Cardiac muscle cell (in vitro differentiated cells and primary cell): Measurements from ENCODE around the gene CALHM2. TPM values are rescaled to one million over a fixed set of nuclear protein-coding genes. Genes with fewer than 3 reads are reported as not detected.
A peak's percentile ranks its signal among the peaks of the same experiment; 100 is the strongest.

Experiments used
- DNase-seq, 2 donors: peaks; one replicate each; pipeline versions ENCODE4 v3.0.0 to v3.0.0-alpha.2; 2010 to 2017; ENCODE audit warnings: low read depth in 1 of 2, low spot score in 1 of 2
- H3K27ac ChIP-seq: fragments of 200-600 bp; sonication (generic); 2 replicates; pipeline ENCODE4 v1.5.1; 2016
- H3K27me3 ChIP-seq: fragments of 200-600 bp; sonication (generic); 2 replicates; pipeline ENCODE4 v1.6.0; 2016; ENCODE audit warnings: control low read depth
- H3K36me3 ChIP-seq: fragments of 200-600 bp; sonication (generic); 2 replicates; pipeline ENCODE4 v1.5.1; 2016; ENCODE audit warnings: control low read depth
- H3K4me1 ChIP-seq: fragments of 200-600 bp; sonication (generic); 2 replicates; pipeline ENCODE4 v1.8.1; 2017; ENCODE audit warnings: low read depth, mild to moderate bottlenecking, mixed run types
- H3K4me3 ChIP-seq: fragments of 200-600 bp; sonication (generic); 2 replicates; pipeline ENCODE4 v1.5.1; 2016; ENCODE audit warnings: mild to moderate bottlenecking
- H3K9me3 ChIP-seq: fragments of 200-600 bp; sonication (generic); 2 replicates; pipeline ENCODE4 v1.5.1; 2017; ENCODE audit warnings: low read depth, mild to moderate bottlenecking, control low read depth
- polyA plus RNA-seq: library from polyadenylated mRNA; unstranded; fragments of >200 nt; fragmentation: Nextera tagmentation; extraction: Ambion mirVana; gene quantifications from 2 replicates; pipeline ENCODE4 v1.2.1, GENCODE V29; 2016
- total RNA-seq: library from RNA; depleted of rRNA; stranded (reverse); fragments of >200 nt; gene quantifications from 2 replicates; pipeline ENCODE4 v1.2.3, GENCODE V29; 2016
- TF ChIP-seq, protein P1 (sequence below): IDR thresholded peaks from 2 replicates; pipeline ENCODE4 v1.5.1; 2012; ENCODE audit warnings: low read depth, mild to moderate bottlenecking, low read length

CALHM2 gene
- total and polyA plus RNA-seq, 2 experiments from 2014 or later: 1.1 to 3.7 TPM

DNA sequence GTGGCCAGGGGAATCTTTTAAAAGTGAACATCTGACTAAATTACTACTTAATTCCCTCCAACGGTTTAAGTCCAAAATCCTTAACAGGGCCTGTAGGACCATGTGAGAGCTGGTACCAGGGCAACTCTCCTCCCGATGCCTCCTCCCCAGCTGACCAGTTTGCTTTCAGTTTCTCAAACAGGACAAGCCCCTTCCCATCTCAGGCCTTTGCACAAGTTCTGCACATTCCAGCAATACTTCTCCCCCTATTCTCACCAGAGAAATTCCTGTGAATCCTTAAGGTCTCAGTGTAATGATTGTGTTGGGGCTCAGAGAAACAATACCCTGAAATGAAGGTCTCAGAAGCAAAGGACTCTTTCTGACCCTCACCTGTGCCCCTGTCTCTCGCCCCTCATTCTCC lies 14.6 kb upstream of the CALHM2 start:
- H3K9me3 ChIP-seq: no peaks in the 10 kb centered on the region
- H3K27me3 ChIP-seq: no peaks in the 10 kb centered on the region
- H3K36me3 ChIP-seq: no peaks in the 10 kb centered on the region
- no peaks in the 10 kb centered on the region for H3K4me1 ChIP-seq
- DNase-seq: peak in 1 of 2 donors; percentile 36
- TF ChIP-seq, protein P1, sequence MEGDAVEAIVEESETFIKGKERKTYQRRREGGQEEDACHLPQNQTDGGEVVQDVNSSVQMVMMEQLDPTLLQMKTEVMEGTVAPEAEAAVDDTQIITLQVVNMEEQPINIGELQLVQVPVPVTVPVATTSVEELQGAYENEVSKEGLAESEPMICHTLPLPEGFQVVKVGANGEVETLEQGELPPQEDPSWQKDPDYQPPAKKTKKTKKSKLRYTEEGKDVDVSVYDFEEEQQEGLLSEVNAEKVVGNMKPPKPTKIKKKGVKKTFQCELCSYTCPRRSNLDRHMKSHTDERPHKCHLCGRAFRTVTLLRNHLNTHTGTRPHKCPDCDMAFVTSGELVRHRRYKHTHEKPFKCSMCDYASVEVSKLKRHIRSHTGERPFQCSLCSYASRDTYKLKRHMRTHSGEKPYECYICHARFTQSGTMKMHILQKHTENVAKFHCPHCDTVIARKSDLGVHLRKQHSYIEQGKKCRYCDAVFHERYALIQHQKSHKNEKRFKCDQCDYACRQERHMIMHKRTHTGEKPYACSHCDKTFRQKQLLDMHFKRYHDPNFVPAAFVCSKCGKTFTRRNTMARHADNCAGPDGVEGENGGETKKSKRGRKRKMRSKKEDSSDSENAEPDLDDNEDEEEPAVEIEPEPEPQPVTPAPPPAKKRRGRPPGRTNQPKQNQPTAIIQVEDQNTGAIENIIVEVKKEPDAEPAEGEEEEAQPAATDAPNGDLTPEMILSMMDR: no peak
- H3K4me3 ChIP-seq: no peak overlapping the region
- H3K27ac ChIP-seq: no peak overlapping the region

DNA sequence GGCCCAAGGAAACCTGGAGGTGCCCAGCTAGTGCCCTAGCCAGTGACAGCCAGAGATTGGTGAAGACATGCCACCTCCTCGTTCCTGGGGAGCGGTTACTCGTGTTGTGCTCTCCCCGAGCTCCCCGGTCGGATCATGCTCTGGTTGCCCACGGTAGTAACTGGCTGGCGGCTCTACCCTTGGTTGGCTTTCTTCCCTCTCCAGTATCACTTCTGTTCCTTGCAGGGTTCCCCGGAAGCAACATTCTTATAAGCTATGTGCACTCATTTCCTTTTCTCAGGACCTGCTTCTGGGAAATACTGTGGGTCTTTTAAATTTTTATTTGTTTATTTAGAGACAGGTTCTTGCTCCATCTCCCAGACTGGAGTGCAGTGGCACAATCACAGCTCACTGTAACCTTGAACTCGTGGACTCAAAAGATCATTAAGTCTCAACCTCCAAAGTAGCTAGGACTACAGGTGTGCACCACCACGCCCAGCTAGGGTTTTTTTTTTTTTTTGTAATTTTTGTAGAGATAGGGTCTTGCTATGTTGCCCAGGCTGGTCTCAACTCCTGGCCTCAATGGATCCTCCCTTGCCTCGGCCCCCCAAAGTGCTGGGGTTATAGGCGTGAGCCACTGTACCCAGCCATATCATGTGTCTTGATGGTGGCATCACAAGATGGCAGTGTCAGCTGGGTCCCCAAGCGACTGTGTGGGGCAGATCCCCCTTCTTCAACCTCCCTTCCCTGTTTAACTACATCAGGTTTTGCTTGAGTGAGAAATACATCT lies 13.4 kb upstream of the CALHM2 start:
- H3K27me3 ChIP-seq: no peaks in the 10 kb centered on the region
- H3K4me3 ChIP-seq: no peak overlapping the region
- H3K9me3 ChIP-seq: no peaks in the 10 kb centered on the region
- TF ChIP-seq, protein P1: no peak
- H3K27ac ChIP-seq: no peak overlapping the region
- no peaks in the 10 kb centered on the region for H3K4me1 ChIP-seq
- DNase-seq: no peak
- no peaks in the 10 kb centered on the region for H3K36me3 ChIP-seq

DNA sequence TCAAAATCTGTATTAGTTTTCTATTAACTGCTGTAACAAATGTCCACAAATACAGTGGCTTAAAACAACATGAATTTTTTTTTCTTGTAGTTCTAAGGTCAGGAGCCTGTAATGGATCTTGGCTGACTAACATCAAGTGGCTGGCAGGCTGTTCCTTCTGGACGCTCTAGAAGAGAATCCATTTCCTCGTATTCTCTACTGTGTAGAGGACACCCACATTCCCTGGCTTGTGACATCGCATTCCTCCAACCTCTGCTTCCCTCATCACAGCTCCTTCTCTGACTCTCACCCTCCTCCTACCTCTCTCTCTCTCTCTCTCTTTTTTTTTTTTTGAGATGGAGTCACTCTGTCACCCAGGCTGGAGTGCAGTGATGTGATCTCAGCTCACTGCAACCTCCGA lies 11.3 kb upstream of the CALHM2 start:
- TF ChIP-seq, protein P1: no peak
- peak in 1 of 2 donors; percentile 19 for DNase-seq
- Histone ChIP-seq H3K36me3 (no peaks in the 10 kb centered on the region), H3K4me1 (no peaks in the 10 kb centered on the region), H3K27ac (no peak overlapping the region), H3K9me3 (no peaks in the 10 kb centered on the region), H3K4me3 (no peak overlapping the region), H3K27me3 (no peaks in the 10 kb centered on the region)

GRCh38 chr10:103459615-103460014 lies 7.4 kb upstream of the CALHM2 start:
- H3K4me3 ChIP-seq: no peak overlapping the region
- H3K27ac ChIP-seq: no peak overlapping the region
- TF ChIP-seq, protein P1: no peak
- H3K4me1 ChIP-seq: no peaks in the 10 kb centered on the region
- H3K36me3 ChIP-seq: no peaks in the 10 kb centered on the region
- no peaks in the 10 kb centered on the region for H3K9me3 ChIP-seq
- no peaks in the 10 kb centered on the region for H3K27me3 ChIP-seq
- no peak for DNase-seq

GRCh38 chr10:103458720-103459119 lies 6.5 kb upstream of the CALHM2 start, which contains the start of gene CALHM1:
Gene CALHM1, minus strand, starts transcription at chr10:103458900. Its CDS starts 149 bp downstream, at chr10:103458751.
- Histone ChIP-seq H3K36me3 (no peaks in the 10 kb centered on the region), H3K4me1 (no peaks in the 10 kb centered on the region), H3K27me3 (no peaks in the 10 kb centered on the region), H3K4me3 (no peak within 1 kb of the TSS), H3K9me3 (no peaks in the 10 kb centered on the region), H3K27ac (no peak within 1 kb of the TSS)
- TF ChIP-seq, protein P1: no peak
- no peak for DNase-seq
